SJSA1 (cell line): Measurements from ENCODE around the gene LMF1. TPM values are rescaled to one million over a fixed set of nuclear protein-coding genes. Genes with fewer than 3 reads are reported as not detected.

Experiments
- DNase-seq, 2 experiments: peaks; one replicate each; pipeline ENCODE4 v3.0.0-alpha.2; 2015 to 2020; ENCODE audit warnings: low spot score in 2 of 2, low read depth in 1 of 2
- H3K27ac ChIP-seq: fragments of 250-450 bp; sonication (Bioruptor Pico); 2 replicates; pipeline ENCODE4 v1.5.1; 2020; ENCODE audit warnings: mild to moderate bottlenecking, moderate library complexity
- H3K27me3 ChIP-seq: fragments of 250-450 bp; sonication (Bioruptor Pico); replicated peaks from 2 replicates; pipeline ENCODE4 v1.5.1; 2020; ENCODE audit warnings: mild to moderate bottlenecking, moderate library complexity
- H3K36me3 ChIP-seq: fragments of 250-450 bp; sonication (Bioruptor Pico); 2 replicates; pipeline ENCODE4 v1.5.1; 2020; ENCODE audit warnings: mild to moderate bottlenecking
- H3K4me1 ChIP-seq: fragments of 250-450 bp; sonication (Bioruptor Pico); replicated peaks from 2 replicates; pipeline ENCODE4 v1.6.1; 2021; ENCODE audit warnings: mild to moderate bottlenecking
- H3K4me3 ChIP-seq: fragments of 250-450 bp; sonication (Bioruptor Pico); 2 replicates; pipeline ENCODE4 v1.5.1; 2020; ENCODE audit warnings: mild to moderate bottlenecking
- H3K9me3 ChIP-seq: fragments of 250-450 bp; sonication (Bioruptor Pico); replicated peaks from 2 replicates; pipeline ENCODE4 v1.5.1; 2020; ENCODE audit warnings: mild to moderate bottlenecking
- total RNA-seq: library from RNA; depleted of rRNA; stranded (reverse); fragments of >200 nt; shearing (Covaris generic); gene quantifications from 2 replicates; pipeline ENCODE4 v1.2.3, GENCODE V29; 2014

The LMF1 gene
- total RNA-seq, 1 experiment from 2014 or later = 23.5 TPM

DNA sequence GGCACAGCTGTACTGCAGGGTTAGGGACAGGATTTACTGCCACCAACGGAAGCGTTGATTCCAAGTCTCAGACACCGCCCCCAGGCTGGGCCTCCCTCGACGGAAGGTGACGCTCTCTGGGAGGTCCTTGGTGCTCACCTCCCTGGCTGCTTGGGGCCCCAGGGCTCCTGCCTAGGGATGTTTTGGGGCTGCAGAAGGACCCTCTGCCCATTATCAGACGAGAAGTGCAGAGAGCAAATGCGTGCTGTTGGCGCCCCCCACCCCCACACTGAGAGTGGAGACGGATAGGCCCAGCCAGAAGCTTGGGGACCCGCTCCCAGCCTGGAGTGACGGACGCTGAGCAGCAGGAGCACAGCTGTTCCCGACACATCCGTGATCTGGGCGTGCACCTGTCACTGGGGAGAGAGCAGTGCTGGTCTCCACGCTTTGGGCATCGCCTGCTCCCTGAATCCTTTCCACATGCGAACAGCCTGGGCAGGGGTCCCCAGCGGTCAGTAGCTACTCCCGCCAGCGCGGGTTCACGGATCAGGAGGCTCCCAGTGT is 5.7 kb upstream of the LMF1 start:
- H3K4me1 ChIP-seq = peaks cover 12% of the 10 kb centered on the region
- peaks cover 90% of the 10 kb centered on the region for H3K27me3 ChIP-seq
- no peaks in the 10 kb centered on the region for H3K9me3 ChIP-seq
- H3K36me3 ChIP-seq = no peaks in the 10 kb centered on the region
- no peak overlapping the region for H3K27ac ChIP-seq
- H3K4me3 ChIP-seq = no peak overlapping the region
- DNase-seq = no peak

DNA sequence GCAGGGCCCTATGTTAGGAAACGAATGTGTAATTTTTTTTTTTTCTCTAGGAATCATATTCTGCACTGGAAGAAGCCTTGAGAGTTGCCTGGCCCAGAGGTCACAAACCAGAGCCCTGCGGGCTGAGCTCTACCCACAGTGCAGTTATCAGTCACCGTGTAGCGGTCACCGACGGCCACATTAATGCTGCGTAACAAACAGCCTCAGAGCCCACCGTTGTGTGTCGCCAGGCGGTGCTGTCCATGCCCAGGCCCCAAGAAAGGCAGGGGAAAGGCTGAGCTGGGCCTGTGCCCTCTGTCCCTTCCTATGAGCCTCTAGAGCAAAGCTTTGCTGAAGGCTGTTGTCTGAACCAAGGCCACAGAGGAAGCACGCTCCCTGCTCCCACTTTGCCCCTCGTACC is 4.5 kb upstream of the LMF1 start:
- Histone ChIP-seq H3K9me3 (no peaks in the 10 kb centered on the region), H3K4me3 (no peak overlapping the region), H3K27ac (no peak overlapping the region), H3K4me1 (peaks cover 3% of the 10 kb centered on the region), H3K36me3 (peaks cover 4% of the 10 kb centered on the region; the same call in 1 of the 2 replicates), H3K27me3 (peaks cover 80% of the 10 kb centered on the region)
- DNase-seq = no peak

DNA sequence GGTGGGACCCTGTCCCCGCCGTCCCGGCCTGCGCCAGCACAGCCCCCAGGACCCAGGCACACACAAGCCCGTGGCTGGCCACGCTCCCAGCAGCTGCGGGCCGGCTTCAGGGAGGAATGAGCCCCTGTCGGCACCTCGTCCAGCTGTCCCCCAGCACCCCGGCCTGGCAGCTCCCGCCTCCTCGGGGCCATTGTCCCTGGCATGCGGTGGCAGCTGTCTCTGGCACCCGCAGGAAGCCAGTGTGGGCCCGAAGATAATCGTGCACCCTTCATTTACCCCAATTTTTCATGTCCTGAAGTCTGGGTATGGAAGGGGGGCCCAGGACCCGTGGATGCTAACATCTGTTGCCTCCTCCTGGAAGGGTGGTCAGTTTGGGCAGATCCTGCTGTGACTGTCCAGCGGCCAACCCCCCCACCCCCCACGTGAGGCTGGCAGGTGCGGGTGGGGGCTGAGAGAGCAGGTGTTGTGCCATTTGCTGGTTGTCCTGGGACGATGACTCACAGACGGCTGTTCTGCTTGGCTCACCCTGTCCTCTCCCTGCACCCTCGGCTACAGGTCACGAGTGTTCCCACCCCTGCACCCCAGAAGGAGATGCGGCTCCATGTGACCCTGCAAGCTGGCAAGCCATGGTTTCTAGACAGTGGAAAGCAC is 4.0 kb upstream of the LMF1 start:
- Histone ChIP-seq H3K4me3 (no peak overlapping the region), H3K27ac (no peak overlapping the region), H3K36me3 (peaks cover 4% of the 10 kb centered on the region; the same call in 1 of the 2 replicates), H3K4me1 (peaks cover 6% of the 10 kb centered on the region), H3K9me3 (no peaks in the 10 kb centered on the region), H3K27me3 (peaks cover 75% of the 10 kb centered on the region)
- DNase-seq = no peak

DNA sequence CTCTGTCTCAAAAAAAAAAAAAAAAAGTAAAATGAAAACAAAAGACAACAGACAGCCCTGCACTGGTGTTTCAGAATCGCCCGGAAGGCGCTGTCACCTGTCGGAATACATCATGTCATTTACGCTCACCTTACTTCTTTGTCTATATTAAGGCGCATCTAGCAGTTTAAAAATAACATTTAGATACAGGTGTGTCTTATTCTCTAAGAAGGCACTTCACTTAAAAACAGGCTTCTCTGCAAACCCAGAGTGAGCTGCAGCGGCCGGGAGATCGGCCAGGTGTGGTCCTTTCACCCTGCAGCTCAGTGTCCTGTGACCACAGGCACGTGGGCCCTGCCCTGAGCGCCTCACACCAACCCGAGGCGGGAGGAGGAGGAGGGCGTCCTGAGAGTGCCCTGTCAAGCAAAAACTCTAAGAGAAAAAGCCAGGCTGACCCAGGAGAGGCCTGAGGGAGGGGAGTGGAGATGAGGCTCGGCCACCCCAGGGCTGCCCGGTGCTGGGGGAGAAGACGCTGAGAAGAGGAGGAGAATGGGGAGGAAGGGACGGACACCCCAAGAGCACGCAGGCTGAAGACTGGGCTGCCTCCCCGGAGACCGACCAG is 3.3 kb upstream of the LMF1 start:
- peaks cover 7% of the 10 kb centered on the region for H3K4me1 ChIP-seq
- H3K9me3 ChIP-seq = no peaks in the 10 kb centered on the region
- no peak for DNase-seq
- H3K27ac ChIP-seq = no peak overlapping the region
- H3K36me3 ChIP-seq = peaks cover 4% of the 10 kb centered on the region; the same call in 1 of the 2 replicates
- peaks cover 70% of the 10 kb centered on the region for H3K27me3 ChIP-seq
- H3K4me3 ChIP-seq = no peak overlapping the region

DNA sequence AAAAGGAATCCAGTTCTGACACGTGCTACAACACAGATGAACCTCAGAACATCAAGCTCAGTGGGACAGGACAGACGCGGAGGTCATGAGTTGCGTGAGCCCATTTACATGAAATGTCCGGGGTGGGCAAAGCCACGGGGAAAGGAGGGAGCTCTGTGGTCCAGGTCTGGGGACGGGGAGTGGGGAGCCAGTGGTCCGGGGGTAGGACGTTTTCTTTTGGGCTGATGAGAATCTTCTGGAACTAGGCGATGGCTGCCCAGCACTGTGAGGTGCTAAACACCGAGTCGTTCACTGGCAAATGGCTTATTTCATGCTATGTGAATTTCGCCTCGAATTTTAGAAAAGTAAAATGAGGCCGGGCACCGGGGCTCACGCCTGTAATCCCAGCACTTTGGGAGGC is 2.6 kb upstream of the LMF1 start:
- DNase-seq = no peak
- Histone ChIP-seq H3K27ac (no peak overlapping the region), H3K4me1 (peaks cover 7% of the 10 kb centered on the region), H3K9me3 (no peaks in the 10 kb centered on the region), H3K36me3 (peaks cover 6% of the 10 kb centered on the region; the same call in 1 of the 2 replicates), H3K27me3 (peaks cover 63% of the 10 kb centered on the region), H3K4me3 (no peak overlapping the region)

DNA sequence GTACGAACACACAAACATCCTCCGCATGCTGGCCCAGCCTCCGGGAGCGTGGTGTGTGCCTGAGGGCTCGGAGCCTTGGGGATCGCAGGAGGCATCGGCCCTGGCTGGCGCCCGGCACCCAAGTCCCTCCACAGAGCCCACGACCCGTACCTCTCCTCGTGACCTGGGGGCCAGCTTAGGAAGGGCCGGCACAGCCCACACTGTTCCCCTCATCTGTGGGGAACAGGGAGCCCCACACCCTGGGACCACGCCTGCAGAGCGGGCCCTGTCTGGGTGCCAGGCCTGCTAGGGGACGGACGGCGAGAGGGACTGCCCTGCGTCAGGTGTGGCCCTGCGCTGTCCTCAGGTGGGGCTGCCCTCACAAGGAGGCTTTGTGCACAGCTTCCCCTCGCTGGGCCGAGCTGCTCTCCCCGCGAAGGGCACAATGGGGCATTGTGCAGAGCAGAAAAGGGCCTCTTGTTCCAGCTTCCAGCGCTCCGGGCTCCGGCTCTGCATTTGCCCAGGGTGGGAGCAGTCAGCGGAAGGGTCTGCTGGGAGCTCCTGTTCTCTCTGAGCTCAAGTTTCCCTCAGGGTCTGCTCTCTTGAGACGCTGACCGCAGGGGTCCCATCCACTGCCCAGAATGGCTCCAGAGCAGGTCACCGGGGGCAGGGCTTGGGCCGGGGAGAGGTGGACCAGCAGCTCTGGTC is 1.7 kb upstream of the LMF1 start:
- no peak overlapping the region for H3K4me3 ChIP-seq
- DNase-seq = no peak
- peaks cover 7% of the 10 kb centered on the region for H3K4me1 ChIP-seq
- H3K36me3 ChIP-seq = peaks cover 8% of the 10 kb centered on the region; the same call in 1 of the 2 replicates
- no peak overlapping the region for H3K27ac ChIP-seq
- H3K9me3 ChIP-seq = no peaks in the 10 kb centered on the region
- peaks cover 58% of the 10 kb centered on the region for H3K27me3 ChIP-seq

DNA sequence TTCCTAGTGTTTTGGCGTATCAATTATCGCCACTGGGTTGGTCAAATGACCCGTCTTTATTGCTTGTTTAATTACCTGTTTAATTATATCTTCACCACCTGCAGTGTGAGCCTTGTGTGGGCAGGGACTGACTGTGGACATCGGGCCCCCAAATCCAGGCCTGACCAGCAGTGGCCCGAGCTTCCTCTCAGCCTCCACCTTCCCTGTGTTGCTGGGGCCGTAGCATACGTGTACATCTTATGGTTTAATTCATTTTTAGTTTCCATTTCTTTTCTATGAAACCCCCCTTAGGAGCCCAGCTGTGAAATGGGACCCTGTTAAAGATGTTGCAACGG is 1.2 kb upstream of the LMF1 start:
- no peak for DNase-seq
- Histone ChIP-seq H3K36me3 (peaks cover 8% of the 10 kb centered on the region; the same call in 1 of the 2 replicates), H3K27ac (no peak overlapping the region), H3K27me3 (peaks cover 53% of the 10 kb centered on the region), H3K4me3 (no peak overlapping the region), H3K9me3 (no peaks in the 10 kb centered on the region), H3K4me1 (peaks cover 7% of the 10 kb centered on the region)

DNA sequence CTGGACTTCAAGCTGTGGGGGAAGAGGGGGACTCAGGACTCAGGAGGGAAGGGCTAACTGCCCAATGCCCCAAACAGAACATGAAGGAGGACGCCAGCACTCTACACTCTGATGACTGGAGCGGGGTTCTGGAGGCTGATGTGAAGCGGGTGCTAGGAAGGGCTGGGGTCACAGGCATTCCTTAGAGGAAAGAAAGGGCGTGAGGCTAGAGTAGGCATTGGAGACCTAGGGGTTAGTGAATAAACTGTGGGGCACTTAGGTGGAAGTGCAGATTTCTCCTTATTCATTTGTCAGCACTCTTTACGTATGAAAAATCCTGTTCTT is 760 bp upstream of the LMF1 start:
- Histone ChIP-seq H3K4me1 (peaks cover 7% of the 10 kb centered on the region), H3K27me3 (peaks cover 49% of the 10 kb centered on the region), H3K36me3 (peaks cover 11% of the 10 kb centered on the region), H3K4me3 (no peak overlapping the region), H3K9me3 (no peaks in the 10 kb centered on the region), H3K27ac (no peak overlapping the region)
- no peak for DNase-seq

DNA sequence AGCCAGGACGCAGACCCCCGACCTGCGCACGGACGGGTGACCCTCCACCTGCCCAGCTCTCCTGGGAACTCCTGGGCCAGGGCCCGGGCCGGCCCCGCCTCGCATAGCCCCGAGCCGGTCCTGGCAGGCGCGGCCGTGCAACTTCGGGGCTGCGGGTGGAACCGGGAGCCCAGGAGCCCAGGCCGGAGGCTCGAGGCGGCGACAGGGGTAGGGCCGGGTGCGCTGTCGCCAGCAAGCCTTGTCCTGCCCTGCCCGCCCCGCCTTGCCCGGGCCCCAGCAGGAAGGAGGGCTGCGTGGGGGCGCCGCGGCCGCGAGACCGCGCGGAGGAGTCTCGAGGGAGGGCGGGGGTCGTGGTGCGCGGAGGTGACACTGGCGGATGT is 408 bp downstream of the LMF1 start:
- Histone ChIP-seq H3K4me3 (peak overlapping the region; percentile 74), H3K9me3 (peaks cover 7% of the 10 kb centered on the region; the same call in 1 of the 2 replicates), H3K27me3 (peaks cover 38% of the 10 kb centered on the region), H3K4me1 (peaks cover 7% of the 10 kb centered on the region), H3K27ac (peak overlapping the region; percentile 24), H3K36me3 (peaks cover 20% of the 10 kb centered on the region)
- DNase-seq = no peak

DNA sequence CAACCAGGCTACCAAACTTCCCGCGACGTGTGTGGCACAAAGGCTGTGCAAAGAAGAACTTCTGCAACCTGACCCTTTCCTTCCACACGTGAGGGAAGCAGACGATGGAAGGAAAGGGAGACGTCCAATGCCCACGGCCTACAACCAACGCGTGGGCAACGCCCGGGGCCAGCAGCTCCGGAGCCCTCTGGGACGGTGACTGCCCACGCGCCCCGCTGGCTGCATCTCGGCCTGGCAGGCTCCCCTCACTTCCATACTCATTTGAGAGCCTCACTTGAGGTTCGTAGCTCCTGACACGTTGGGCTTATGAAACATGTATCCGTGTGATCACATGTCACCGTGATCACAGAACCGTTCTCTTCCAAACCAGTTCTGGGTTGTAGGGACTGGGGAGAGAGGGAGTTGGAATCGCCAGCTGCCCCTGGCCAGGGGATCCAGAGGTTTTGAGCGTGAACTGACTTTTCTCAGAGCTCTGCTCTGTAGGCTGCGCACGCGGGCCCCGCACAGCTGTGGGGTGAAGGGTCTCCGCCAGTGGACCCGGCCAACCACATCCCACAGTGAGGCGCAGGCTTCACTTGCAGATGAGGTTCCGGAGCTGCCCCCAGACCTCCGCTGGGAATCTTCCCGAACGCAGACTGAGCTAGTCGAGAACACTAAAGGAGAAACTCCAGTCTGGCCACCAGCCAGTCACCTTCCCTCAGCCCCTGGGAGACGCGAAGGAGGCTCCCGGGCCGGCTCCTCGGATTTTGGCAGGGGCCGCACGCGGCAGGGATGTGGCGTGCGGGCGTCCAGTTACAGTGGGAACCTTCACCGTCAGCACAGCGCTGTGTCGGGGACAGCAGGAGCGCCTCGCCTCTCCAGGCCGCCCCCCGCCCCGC is 1.0 kb downstream of the LMF1 start:
- H3K9me3 ChIP-seq = peaks cover 7% of the 10 kb centered on the region; the same call in 1 of the 2 replicates
- no peak for DNase-seq
- no peak overlapping the region for H3K27ac ChIP-seq
- peaks cover 33% of the 10 kb centered on the region for H3K27me3 ChIP-seq
- H3K36me3 ChIP-seq = peaks cover 20% of the 10 kb centered on the region
- peak overlapping the region; percentile 74 for H3K4me3 ChIP-seq
- H3K4me1 ChIP-seq = peaks cover 7% of the 10 kb centered on the region

DNA sequence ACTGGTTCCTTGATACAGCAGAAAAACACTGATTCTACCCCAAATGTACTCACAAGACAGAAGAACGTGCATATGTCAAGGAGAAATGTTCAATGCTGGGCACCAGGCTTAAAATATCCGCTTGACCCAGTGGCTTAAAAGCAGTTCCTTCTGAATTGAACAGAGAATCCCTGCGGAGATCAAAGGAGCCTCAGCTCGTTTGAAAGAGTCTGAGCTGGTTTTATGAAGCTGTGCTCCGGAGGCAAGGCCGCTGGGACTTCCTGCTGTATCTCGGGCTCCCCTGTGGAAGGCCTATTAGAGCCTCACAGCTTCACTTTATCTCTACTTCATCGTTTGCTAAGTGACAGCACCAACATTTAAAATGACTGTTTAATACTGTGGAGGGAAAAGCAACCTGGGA is 2.2 kb downstream of the LMF1 start:
- no peak overlapping the region for H3K4me3 ChIP-seq
- H3K4me1 ChIP-seq = peaks cover 7% of the 10 kb centered on the region
- no peak overlapping the region for H3K27ac ChIP-seq
- H3K36me3 ChIP-seq = peaks cover 20% of the 10 kb centered on the region
- DNase-seq = no peak
- peaks cover 7% of the 10 kb centered on the region; the same call in 1 of the 2 replicates for H3K9me3 ChIP-seq
- peaks cover 22% of the 10 kb centered on the region for H3K27me3 ChIP-seq

DNA sequence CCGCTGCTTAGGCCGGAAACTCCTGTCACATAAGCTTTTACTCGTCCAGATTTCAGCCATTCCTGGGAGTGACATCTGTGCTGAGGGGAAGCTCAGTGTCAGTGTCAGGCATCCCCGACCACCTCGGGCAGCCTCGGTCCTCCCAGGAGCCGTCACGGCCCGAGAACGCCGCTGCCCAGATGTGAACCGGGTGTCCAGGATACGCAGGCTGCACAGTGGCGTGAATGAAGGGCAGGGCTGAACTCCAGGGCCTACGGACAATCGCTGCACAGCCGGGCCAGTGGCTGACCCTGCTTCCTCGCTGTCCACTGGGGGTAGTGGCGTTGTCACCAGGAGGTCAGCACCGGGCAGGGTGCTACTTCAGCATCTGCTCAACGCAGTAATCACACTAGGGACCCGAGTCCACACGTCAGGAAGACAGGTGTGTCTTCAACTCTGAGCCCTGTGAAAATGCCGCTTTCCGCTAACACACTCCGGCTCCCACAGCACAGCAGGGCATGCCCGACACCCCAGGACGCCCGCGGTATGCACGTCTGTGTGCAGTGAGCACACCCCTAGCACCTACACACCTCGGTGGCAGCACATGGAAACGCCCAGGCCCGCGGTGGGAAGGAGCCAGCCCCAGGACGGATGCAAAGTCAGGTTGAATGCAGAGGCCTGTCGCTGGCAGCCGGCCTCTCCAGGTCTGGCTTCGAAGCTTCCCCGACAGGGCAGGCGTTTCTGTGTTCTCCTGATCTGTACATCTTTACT is 3.1 kb downstream of the LMF1 start:
- Histone ChIP-seq H3K9me3 (peaks cover 7% of the 10 kb centered on the region; the same call in 1 of the 2 replicates), H3K27me3 (peaks cover 13% of the 10 kb centered on the region), H3K4me1 (peaks cover 7% of the 10 kb centered on the region), H3K4me3 (no peak overlapping the region), H3K36me3 (peaks cover 20% of the 10 kb centered on the region), H3K27ac (no peak overlapping the region)
- DNase-seq = no peak

DNA sequence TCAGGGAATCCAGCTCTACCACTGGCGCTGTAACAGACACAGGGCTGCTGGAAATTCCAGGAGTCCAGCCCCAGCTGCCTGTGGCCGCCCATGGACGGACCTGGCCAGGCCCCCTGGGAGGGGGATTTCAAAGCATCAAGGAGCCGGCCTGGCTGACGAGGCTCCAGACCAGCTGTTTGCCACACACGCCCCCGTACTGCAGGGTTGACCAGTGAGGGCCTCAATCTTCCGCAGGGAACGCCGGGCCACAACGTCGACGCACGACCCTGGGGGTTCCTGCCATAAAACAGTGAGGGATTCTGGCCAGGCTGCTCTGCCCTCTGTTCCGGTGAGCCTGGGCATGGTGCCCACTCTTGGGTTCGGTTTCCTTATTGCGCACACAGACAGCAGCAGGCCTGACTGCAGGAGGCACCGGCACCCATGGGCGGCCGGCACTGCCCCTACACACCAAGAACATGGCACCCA is 3.7 kb downstream of the LMF1 start:
- peaks cover 7% of the 10 kb centered on the region; the same call in 1 of the 2 replicates for H3K9me3 ChIP-seq
- H3K27me3 ChIP-seq = peaks cover 7% of the 10 kb centered on the region
- peaks cover 7% of the 10 kb centered on the region for H3K4me1 ChIP-seq
- peaks cover 20% of the 10 kb centered on the region for H3K36me3 ChIP-seq
- no peak overlapping the region for H3K27ac ChIP-seq
- H3K4me3 ChIP-seq = no peak overlapping the region
- DNase-seq = no peak
